Mammary microvascular endothelial cell (primary cell): ENCODE measurements around the gene C15orf62. TPM values are rescaled to one million over a fixed set of nuclear protein-coding genes. Genes with fewer than 3 reads are reported as not detected.

ENCODE experiments used
- total RNA-seq: library from RNA; depleted of rRNA; stranded (reverse); fragments of >200 nt; gene quantifications from 2 replicates; pipeline ENCODE4 v1.2.3, GENCODE V29; 2015

C15orf62 gene
- 0.13 and 0.15 TPM in 2 replicates for total RNA-seq

GRCh38 chr15:40769274-40770146 is at the start of gene C15orf62:
TSS of gene C15orf62 (plus strand) at chr15:40769980. CDS start at chr15:40770496, 516 bp downstream.

GRCh38 chr15:40754883-40755811 is 14.6 kb upstream of the C15orf62 start, which contains the start of gene RMDN3:
TSS of gene RMDN3 (minus strand) at chr15:40755254. CDS start at chr15:40754783, 471 bp downstream.

GRCh38 chr15:40763801-40764628 is 5.8 kb upstream of the C15orf62 start, which contains the start of gene GCHFR:
TSS of gene GCHFR (plus strand) at chr15:40764068. CDS start at chr15:40764181, 113 bp downstream.

GRCh38 chr15:40807028-40807887 is 37.5 kb downstream of the C15orf62 start, which contains the start of the genes DNAJC17 and ZFYVE19:
TSS of gene DNAJC17 (minus strand) at chr15:40807473. CDS start at chr15:40807446, 27 bp downstream.
TSS of gene ZFYVE19 (plus strand) at chr15:40807089. CDS start at chr15:40807590, 501 bp downstream.

Other genes starting within 250 kb of the C15orf62 start
- gene CCDC32, start 204.9 kb upstream of the C15orf62 start, total RNA-seq = 15.0 and 31.1 TPM in 2 replicates
- 12.0 and 24.2 TPM in 2 replicates for gene RPUSD2, start 200.7 kb upstream of the C15orf62 start, total RNA-seq
- 30.9 and 40.6 TPM in 2 replicates for gene KNL1, start 175.7 kb upstream of the C15orf62 start, total RNA-seq
- gene RAD51, start 74.8 kb upstream of the C15orf62 start, total RNA-seq = 12.3 and 16.2 TPM in 2 replicates
- 20.9 and 23.1 TPM in 2 replicates for gene RMDN3, start 14.7 kb upstream of the C15orf62 start, total RNA-seq
- gene GCHFR, start 5.9 kb upstream of the C15orf62 start, total RNA-seq = 4.3 and 6.6 TPM in 2 replicates
- 17.2 and 26.3 TPM in 2 replicates for gene ZFYVE19, start 37.1 kb downstream of the C15orf62 start, total RNA-seq
- gene DNAJC17, start 37.5 kb downstream of the C15orf62 start, total RNA-seq = 31.3 and 40.2 TPM in 2 replicates
- gene PPP1R14D, start 58.7 kb downstream of the C15orf62 start, total RNA-seq = not detected in 2 replicates
- 1.3 and 2.2 TPM in 2 replicates for gene SPINT1, start 74.1 kb downstream of the C15orf62 start, total RNA-seq
- gene RHOV, start 104.3 kb downstream of the C15orf62 start, total RNA-seq = 0.05 TPM in 1 of 2 replicates, not detected in the other
- 48.2 and 52.1 TPM in 2 replicates for gene VPS18, start 124.5 kb downstream of the C15orf62 start, total RNA-seq
- gene DLL4, start 159.4 kb downstream of the C15orf62 start, total RNA-seq = 24.1 and 24.6 TPM in 2 replicates
- gene CHAC1, start 183.5 kb downstream of the C15orf62 start, total RNA-seq = 5.5 and 8.7 TPM in 2 replicates